Loucy (cell line): Measurements from ENCODE around the gene PLA2G12B.

Experiments used
- H2AFZ ChIP-seq: fragments of 200-600 bp; sonication (generic); 2 replicates; pipeline ENCODE4 v1.6.0; 2016; ENCODE audit warnings: antibody characterized with exemption, mild to moderate bottlenecking, low read length, moderate library complexity
- H3F3A ChIP-seq: fragments of 200-600 bp; 2 replicates; pipeline ENCODE4 v1.6.0; 2016; ENCODE audit warnings: antibody characterized with exemption, low read depth, mild to moderate bottlenecking
- H3K27me3 ChIP-seq: fragments of 200-600 bp; sonication (generic); 2 replicates; pipeline ENCODE4 v1.6.1; 2014; ENCODE audit warnings: low read length, mild to moderate bottlenecking; ENCODE audit not compliant: insufficient read depth, poor library complexity, severe bottlenecking
- H3K36me3 ChIP-seq: fragments of 200-600 bp; sonication (generic); 2 replicates; pipeline ENCODE4 v1.6.1; 2016; ENCODE audit warnings: low read length; ENCODE audit not compliant: insufficient read depth
- H3K4me1 ChIP-seq: fragments of 200-600 bp; sonication (generic); 2 replicates; pipeline ENCODE4 v1.5.1; 2014; ENCODE audit warnings: low read length, mild to moderate bottlenecking; ENCODE audit not compliant: insufficient read depth, poor library complexity, severe bottlenecking
- H3K4me2 ChIP-seq: fragments of 200-600 bp; sonication (generic); 2 replicates; pipeline ENCODE4 v1.6.0; 2014; ENCODE audit warnings: antibody characterized with exemption, low read length, low read depth, mild to moderate bottlenecking; ENCODE audit not compliant: poor library complexity, severe bottlenecking
- H3K4me3 ChIP-seq: fragments of 200-600 bp; sonication (generic); 2 replicates; pipeline ENCODE4 v1.5.1; 2014; ENCODE audit warnings: low read length, mild to moderate bottlenecking, mixed read lengths; ENCODE audit not compliant: poor library complexity, severe bottlenecking
- H3K79me2 ChIP-seq: fragments of 200-600 bp; sonication (generic); 2 replicates; pipeline ENCODE4 v1.6.1; 2014; ENCODE audit warnings: low read length; ENCODE audit not compliant: insufficient read depth
- H3K9ac ChIP-seq: fragments of 200-600 bp; sonication (generic); 2 replicates; pipeline ENCODE4 v1.6.0; 2014; ENCODE audit warnings: mild to moderate bottlenecking, low read depth, low read length, moderate library complexity; ENCODE audit not compliant: poor library complexity, severe bottlenecking
- H3K9me2 ChIP-seq: fragments of 200-600 bp; sonication (generic); replicated peaks from 2 replicates; pipeline ENCODE4 v1.6.1; 2016; ENCODE audit warnings: low read depth, low read length, mixed read lengths
- H3K9me3 ChIP-seq: fragments of 200-600 bp; sonication (generic); 2 replicates; pipeline ENCODE4 v1.6.1; 2014; ENCODE audit warnings: mild to moderate bottlenecking, antibody characterized with exemption, low read length, low read depth; ENCODE audit not compliant: insufficient read depth
- H4K20me1 ChIP-seq: fragments of 200-600 bp; sonication (generic); 2 replicates; pipeline ENCODE4 v1.6.0; 2014; ENCODE audit warnings: antibody characterized with exemption, low read length, mild to moderate bottlenecking; ENCODE audit not compliant: insufficient read depth, poor library complexity, severe bottlenecking
- CTCF ChIP-seq: fragments of 200-600 bp; sonication (generic); conservative IDR thresholded peaks from 2 replicates; pipeline ENCODE4 v1.5.1; 2014; ENCODE audit warnings: mild to moderate bottlenecking, antibody characterized with exemption, low read length
- EZH2phosphoT487 ChIP-seq: fragments of 200-600 bp; IDR thresholded peaks from 2 replicates; pipeline ENCODE4 v1.6.1; 2018; ENCODE audit warnings: antibody characterized with exemption, mild to moderate bottlenecking, moderate library complexity, borderline replicate concordance

PLA2G12B gene

GRCh38 chr10:72885953-72886352 lies 68.7 kb downstream of the PLA2G12B start:
- Histone ChIP-seq H3K4me3 (no peak overlapping the region), H3K9me2 (no peaks in the 10 kb centered on the region), H4K20me1 (no peaks in the 10 kb centered on the region), H2AFZ (no peak overlapping the region), H3F3A (no peaks in the 10 kb centered on the region), H3K27me3 (no peaks in the 10 kb centered on the region), H3K9ac (no peak overlapping the region), H3K9me3 (no peaks in the 10 kb centered on the region), H3K4me1 (peaks cover 8% of the 10 kb centered on the region), H3K79me2 (no peaks in the 10 kb centered on the region), H3K36me3 (peaks cover 5% of the 10 kb centered on the region; the same call in 1 of the 2 replicates), H3K4me2 (no peak overlapping the region)
- TF ChIP-seq EZH2phosphoT487, result no peak
- TF ChIP-seq CTCF, result no peak
